OCI-LY7 (cell line): ENCODE measurements around the gene THRB. TPM values are rescaled to one million over a fixed set of nuclear protein-coding genes. Genes with fewer than 3 reads are reported as not detected.

Experiments
- BruUV-seq: library from RNA; stranded (reverse); fragments of 400-500 nt; replicated peaks from 2 replicates; lab custom pipeline; 2021; lab: Mats Ljungman, UMichigan
- CTCF ChIA-PET: fragments of 300-600 bp; sonication (Branson Sonifier 250); formaldehyde crosslinking; loops from one replicate; lab custom pipeline; 2022; ENCODE audit warnings: antibody characterized with exemption; ENCODE audit not compliant: unreplicated experiment; lab: Charles Lee
- POLR2A ChIA-PET: fragments of 300-600 bp; sonication (Branson Sonifier 250); formaldehyde crosslinking; loops from one replicate; lab custom pipeline; 2022; ENCODE audit warnings: antibody characterized with exemption; lab: Charles Lee
- DNase-seq: peaks from one replicate; pipeline ENCODE4 v3.0.0-alpha.2; 2015; ENCODE audit warnings: low spot score
- H2AFZ ChIP-seq: fragments of 200-600 bp; sonication (generic), shearing (Covaris generic); 2 replicates; pipeline ENCODE4 v1.6.1; 2014; ENCODE audit warnings: mild to moderate bottlenecking, antibody characterized with exemption, low read length, moderate library complexity
- H3K27ac ChIP-seq: fragments of 200-600 bp; sonication (generic); 2 replicates; pipeline ENCODE4 v1.5.1; 2014; ENCODE audit warnings: mixed run types, low read depth, mild to moderate bottlenecking, moderate library complexity, low read length, inconsistent platforms; ENCODE audit not compliant: poor library complexity, severe bottlenecking
- H3K36me3 ChIP-seq: fragments of 200-600 bp; sonication (generic); 2 replicates; pipeline ENCODE4 v1.6.1; 2014; ENCODE audit warnings: mild to moderate bottlenecking, antibody characterized with exemption, low read length, moderate library complexity, mixed read lengths; ENCODE audit not compliant: insufficient read depth
- H3K4me1 ChIP-seq: fragments of 200-600 bp; sonication (generic); 2 replicates; pipeline ENCODE4 v1.5.1; 2014; ENCODE audit warnings: mild to moderate bottlenecking, low read length; ENCODE audit not compliant: insufficient read depth, poor library complexity, severe bottlenecking
- H3K4me2 ChIP-seq: fragments of 200-600 bp; sonication (generic); 2 replicates; pipeline ENCODE4 v1.6.1; 2014; ENCODE audit warnings: mild to moderate bottlenecking, low read length
- H3K4me3 ChIP-seq: fragments of 200-600 bp; sonication (generic); 2 replicates; pipeline ENCODE4 v1.5.1; 2014; ENCODE audit warnings: mild to moderate bottlenecking, low read depth, low read length; ENCODE audit not compliant: poor library complexity, severe bottlenecking
- H3K79me2 ChIP-seq: fragments of 200-600 bp; sonication (generic); 2 replicates; pipeline ENCODE4 v1.6.1; 2016; ENCODE audit warnings: low read depth, mild to moderate bottlenecking, low read length, moderate library complexity, mixed read lengths; ENCODE audit not compliant: insufficient read depth
- H3K9me2 ChIP-seq: fragments of 200-600 bp; sonication (generic); 2 replicates; pipeline ENCODE4 v1.6.1; 2016; ENCODE audit warnings: mild to moderate bottlenecking, low read length, mixed read lengths; ENCODE audit not compliant: insufficient read depth
- H3K9me3 ChIP-seq: fragments of 200-600 bp; sonication (generic); 2 replicates; pipeline ENCODE4 v1.6.1; 2014; ENCODE audit warnings: mild to moderate bottlenecking, mixed run types, low read length, mixed read lengths
- H4K20me1 ChIP-seq: fragments of 200-600 bp; sonication (generic); 2 replicates; pipeline ENCODE4 v1.6.1; 2014; ENCODE audit warnings: mild to moderate bottlenecking, antibody characterized with exemption, low read length, moderate library complexity, mixed read lengths; ENCODE audit not compliant: insufficient read depth
- CTCF ChIP-seq: fragments of 200-600 bp; sonication (generic); conservative IDR thresholded peaks from 2 replicates; pipeline ENCODE4 v1.5.1; 2014; ENCODE audit warnings: mild to moderate bottlenecking, antibody characterized with exemption, low read length, moderate library complexity, mixed read lengths
- EZH2phosphoT487 ChIP-seq: fragments of 200-600 bp; sonication (generic); IDR thresholded peaks from 2 replicates; pipeline ENCODE4 v1.6.1; 2018; ENCODE audit warnings: low read depth, borderline replicate concordance, mild to moderate bottlenecking, mixed run types, antibody characterized with exemption, low read length, moderate library complexity, mixed read lengths
- intact Hi-C: fragments of 100-400 bp; cut with micrococcal nuclease; formaldehyde crosslinking; loops from one replicate; pipeline ENCODE4 v1.10.0; 2022; ENCODE audit not compliant: unreplicated experiment
- total RNA-seq, 2 experiments: library from RNA; depleted of rRNA in 1 of 2; stranded (reverse); fragments of >200 nt in 1 of 2; shearing (Covaris generic) in 1 of 2; gene quantifications; 2 replicates each; pipeline ENCODE4 v1.2.3, GENCODE V29; 2014 to 2022

THRB gene
- total RNA-seq, 2 experiments from 2014 or later: not detected

- BruUV-seq: no TSS peak
- CTCF ChIA-PET: no interaction called here
Observed at GRCh38 chr3:24286405-24286804, 208.2 kb downstream of the THRB start.

GRCh38 chr3:24278543-24278942 lies 216.1 kb downstream of the THRB start:
- no TSS peak for BruUV-seq
- no peaks in the 10 kb centered on the region for H3K79me2 ChIP-seq
- H3K36me3 ChIP-seq: no peaks in the 10 kb centered on the region
- no peak overlapping the region for H3K27ac ChIP-seq
- H4K20me1 ChIP-seq: no peaks in the 10 kb centered on the region
- no peaks in the 10 kb centered on the region for H3K9me2 ChIP-seq
- no peaks in the 10 kb centered on the region for H3K4me1 ChIP-seq
- POLR2A ChIA-PET: no interaction called here
- no peaks in the 10 kb centered on the region for H3K9me3 ChIP-seq
- no peak for DNase-seq
- H3K4me3 ChIP-seq: no peak overlapping the region
- intact Hi-C loops: no loop called here
- H3K4me2 ChIP-seq: no peak overlapping the region
- CTCF ChIA-PET: no interaction called here
- TF ChIP-seq EZH2phosphoT487 (no peak), CTCF (no peak)
- H2AFZ ChIP-seq: no peak overlapping the region

More at GRCh38 chr3:24286405-24286804, 208.2 kb downstream of the THRB start:
- H4K20me1 ChIP-seq: no peaks in the 10 kb centered on the region
- POLR2A ChIA-PET: no interaction called here
- no peaks in the 10 kb centered on the region for H3K4me1 ChIP-seq
- H3K36me3 ChIP-seq: no peaks in the 10 kb centered on the region
- no peak overlapping the region for H3K27ac ChIP-seq
- H3K4me2 ChIP-seq: no peak overlapping the region
- no peak overlapping the region for H2AFZ ChIP-seq
- H3K9me2 ChIP-seq: no peaks in the 10 kb centered on the region
- no peak overlapping the region for H3K4me3 ChIP-seq
- no peak for TF ChIP-seq CTCF
- no peak for TF ChIP-seq EZH2phosphoT487
- H3K79me2 ChIP-seq: no peaks in the 10 kb centered on the region
- no peak for DNase-seq
- intact Hi-C loops: no loop called here
- H3K9me3 ChIP-seq: no peaks in the 10 kb centered on the region

GRCh38 chr3:24273491-24273890 lies 221.2 kb downstream of the THRB start:
- no TSS peak for BruUV-seq
- Histone ChIP-seq H3K79me2 (no peaks in the 10 kb centered on the region), H4K20me1 (no peaks in the 10 kb centered on the region), H3K4me1 (no peaks in the 10 kb centered on the region), H3K4me2 (no peak overlapping the region), H3K9me3 (no peaks in the 10 kb centered on the region), H2AFZ (no peak overlapping the region), H3K36me3 (no peaks in the 10 kb centered on the region), H3K27ac (no peak overlapping the region), H3K9me2 (no peaks in the 10 kb centered on the region), H3K4me3 (no peak overlapping the region)
- intact Hi-C loops: no loop called here
- TF ChIP-seq EZH2phosphoT487 (no peak), CTCF (no peak)
- DNase-seq: no peak
- POLR2A ChIA-PET: no interaction called here
- CTCF ChIA-PET: no interaction called here
